ENCODE results near the gene RYR2. TPM values are rescaled to one million over a fixed set of nuclear protein-coding genes. Genes with fewer than 3 reads are reported as not detected.
"Not testable (repeated sequence)": the region's sequence is repeated elsewhere in the genome, so short reads cannot be mapped to it uniquely, and the experiment has no call there.

Gene RYR2
- total RNA-seq, 2 donors from 2014 or later, result 0.05 to 0.39 TPM

GRCh38 chr1:237811633-237812032, 769.6 kb downstream of the RYR2 start:
- H3K36me3 Mint-ChIP-seq (ENCODE audit: low read depth), result no peaks in the 10 kb centered on the region
- H3K9me3 ChIP-seq (ENCODE audit: control insufficient read depth, low read length, poor library complexity, severe bottlenecking), result no peaks in the 10 kb centered on the region
- DNase-seq, result no peak
- H3K4me1 Mint-ChIP-seq, result no peaks in the 10 kb centered on the region
- no peak overlapping the region for H3K27ac Mint-ChIP-seq
- no peak overlapping the region for H3K4me3 Mint-ChIP-seq
- no peak for ATAC-seq
- peaks cover 6% of the 10 kb centered on the region for H3K27me3 Mint-ChIP-seq

DNA sequence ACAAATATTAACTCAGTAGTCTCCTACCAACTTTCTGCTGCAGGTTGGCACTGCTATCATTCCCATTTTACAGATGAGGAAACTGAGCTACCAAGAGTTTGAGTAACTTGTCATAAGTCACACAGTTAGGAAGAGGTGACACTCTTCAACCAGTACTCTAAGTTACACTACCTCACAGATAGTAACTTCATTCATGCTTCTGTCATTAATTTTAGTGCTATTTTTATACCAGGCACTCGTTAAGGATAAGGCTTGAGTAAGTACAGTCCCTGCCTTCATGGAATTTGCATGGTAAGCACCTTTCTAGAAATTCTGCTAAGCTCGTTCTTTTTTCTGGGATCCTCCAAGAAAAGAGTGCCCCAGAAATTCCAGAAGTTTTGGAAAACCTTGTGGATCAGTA, 770.1 kb downstream of the RYR2 start:
- no peak for ATAC-seq
- Mint-ChIP-seq H3K36me3 (ENCODE audit: low read depth) (no peaks in the 10 kb centered on the region), H3K27ac (no peak overlapping the region), H3K4me3 (no peak overlapping the region), H3K4me1 (no peaks in the 10 kb centered on the region), H3K27me3 (peaks cover 6% of the 10 kb centered on the region)
- no peak for DNase-seq
- no peaks in the 10 kb centered on the region for H3K9me3 ChIP-seq (ENCODE audit: control insufficient read depth, low read length, poor library complexity, severe bottlenecking)

GRCh38 chr1:237814319-237814924, 772.4 kb downstream of the RYR2 start:
- no peaks in the 10 kb centered on the region for H3K36me3 Mint-ChIP-seq (ENCODE audit: low read depth)
- DNase-seq, result no peak
- H3K27ac Mint-ChIP-seq, result no peak overlapping the region
- peaks cover 6% of the 10 kb centered on the region for H3K27me3 Mint-ChIP-seq
- no peak for ATAC-seq
- no peak overlapping the region for H3K4me3 Mint-ChIP-seq
- H3K4me1 Mint-ChIP-seq, result no peaks in the 10 kb centered on the region
- no peaks in the 10 kb centered on the region for H3K9me3 ChIP-seq (ENCODE audit: control insufficient read depth, low read length, poor library complexity, severe bottlenecking)

- peaks cover 6% of the 10 kb centered on the region for H3K27me3 Mint-ChIP-seq
- H3K4me1 Mint-ChIP-seq, result no peaks in the 10 kb centered on the region
- ATAC-seq, result no peak
- H3K4me3 Mint-ChIP-seq, result no peak overlapping the region
- H3K9me3 ChIP-seq (ENCODE audit: control insufficient read depth, low read length, poor library complexity, severe bottlenecking), result no peaks in the 10 kb centered on the region
- no peaks in the 10 kb centered on the region for H3K36me3 Mint-ChIP-seq (ENCODE audit: low read depth)
- no peak overlapping the region for H3K27ac Mint-ChIP-seq
- no peak for DNase-seq
Observed at GRCh38 chr1:237817277-237817676, 775.3 kb downstream of the RYR2 start.

- H3K4me1 Mint-ChIP-seq; H3K36me3 Mint-ChIP-seq (ENCODE audit: low read depth); DNase-seq; H3K27me3 Mint-ChIP-seq; H3K27ac Mint-ChIP-seq; ATAC-seq; H3K4me3 Mint-ChIP-seq; H3K9me3 ChIP-seq (ENCODE audit: control insufficient read depth, low read length, poor library complexity, severe bottlenecking): not testable (repeated sequence)
Observed at GRCh38 chr1:237820634-237821033, 778.6 kb downstream of the RYR2 start.

DNA sequence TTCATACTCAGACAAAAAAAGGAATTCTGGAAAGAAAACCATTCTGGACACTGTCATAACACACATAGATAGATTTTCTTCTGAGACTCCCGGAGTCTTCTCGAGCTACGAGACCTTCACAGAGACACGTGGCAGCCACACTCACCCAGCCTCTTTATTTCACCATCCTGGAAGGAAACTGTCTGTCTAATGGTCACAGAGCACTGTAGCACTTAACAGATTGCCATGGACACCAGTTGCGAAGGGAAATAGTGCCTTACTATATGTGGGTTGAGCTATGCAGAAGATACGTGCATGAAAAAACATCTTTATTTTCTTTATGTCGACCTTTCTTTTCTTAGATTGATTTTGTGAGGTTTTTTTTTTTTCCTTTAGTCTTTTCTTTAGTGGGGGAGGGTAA, 790.9 kb downstream of the RYR2 start:
- DNase-seq, result no peak
- no peak overlapping the region for H3K27ac Mint-ChIP-seq
- no peak overlapping the region for H3K4me3 Mint-ChIP-seq
- no peaks in the 10 kb centered on the region for H3K4me1 Mint-ChIP-seq
- H3K27me3 Mint-ChIP-seq, result peaks cover 13% of the 10 kb centered on the region
- H3K36me3 Mint-ChIP-seq (ENCODE audit: low read depth), result no peaks in the 10 kb centered on the region
- ATAC-seq, result no peak
- no peaks in the 10 kb centered on the region for H3K9me3 ChIP-seq (ENCODE audit: control insufficient read depth, low read length, poor library complexity, severe bottlenecking)

DNA sequence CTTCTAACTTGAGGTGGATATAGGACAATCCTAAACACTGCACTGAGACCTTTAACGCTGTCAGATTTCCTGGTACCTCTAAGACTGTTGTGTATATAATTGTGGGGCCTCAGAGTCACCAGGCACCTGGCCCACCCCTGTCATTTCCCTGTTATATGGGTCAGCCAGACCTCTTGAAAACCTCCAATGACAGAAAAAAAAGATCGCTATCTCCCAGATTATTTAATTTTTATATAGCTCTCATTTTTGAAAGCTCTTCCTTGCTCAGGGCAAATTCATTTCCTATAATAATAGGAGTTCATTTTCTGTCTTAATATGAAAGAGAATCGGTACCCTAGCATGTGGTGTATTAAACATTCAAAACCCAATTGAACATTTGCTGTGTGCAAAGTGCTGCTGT, 792.1 kb downstream of the RYR2 start:
- Mint-ChIP-seq H3K4me1 (no peaks in the 10 kb centered on the region), H3K27me3 (peaks cover 13% of the 10 kb centered on the region), H3K4me3 (no peak overlapping the region), H3K27ac (no peak overlapping the region), H3K36me3 (ENCODE audit: low read depth) (no peaks in the 10 kb centered on the region)
- no peak for DNase-seq
- no peaks in the 10 kb centered on the region for H3K9me3 ChIP-seq (ENCODE audit: control insufficient read depth, low read length, poor library complexity, severe bottlenecking)
- no peak for ATAC-seq

GRCh38 chr1:237834461-237834860, 792.5 kb downstream of the RYR2 start:
- no peak for ATAC-seq
- no peak for DNase-seq
- H3K9me3 ChIP-seq (ENCODE audit: control insufficient read depth, low read length, poor library complexity, severe bottlenecking), result no peaks in the 10 kb centered on the region
- Mint-ChIP-seq H3K27ac (no peak overlapping the region), H3K4me1 (no peaks in the 10 kb centered on the region), H3K36me3 (ENCODE audit: low read depth) (no peaks in the 10 kb centered on the region), H3K4me3 (no peak overlapping the region), H3K27me3 (peaks cover 13% of the 10 kb centered on the region)

DNA sequence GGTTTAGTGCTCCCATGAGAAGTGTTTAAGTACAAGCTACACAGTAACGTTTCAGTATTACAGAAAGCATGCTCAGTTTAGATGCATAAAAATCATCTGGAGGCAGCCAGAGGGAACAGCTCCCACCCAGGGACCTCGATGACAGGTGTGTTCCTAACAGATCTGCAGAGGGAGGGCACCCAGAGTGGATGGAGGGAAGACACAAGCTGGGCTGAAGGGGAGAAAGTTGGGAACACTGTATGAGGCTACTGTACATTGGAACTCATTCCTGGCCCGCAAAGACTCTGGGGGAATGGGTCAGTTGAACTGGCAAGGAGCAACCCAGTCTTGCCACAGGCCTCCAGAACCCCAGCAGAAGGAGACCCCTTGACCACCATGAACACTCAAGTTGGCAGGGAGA, 796.3 kb downstream of the RYR2 start:
- Mint-ChIP-seq H3K27me3 (peaks cover 13% of the 10 kb centered on the region), H3K36me3 (ENCODE audit: low read depth) (no peaks in the 10 kb centered on the region), H3K4me1 (no peaks in the 10 kb centered on the region), H3K4me3 (no peak overlapping the region), H3K27ac (no peak overlapping the region)
- ATAC-seq, result no peak
- DNase-seq, result no peak
- no peaks in the 10 kb centered on the region for H3K9me3 ChIP-seq (ENCODE audit: control insufficient read depth, low read length, poor library complexity, severe bottlenecking)

- no peak for ATAC-seq
- no peak overlapping the region for H3K4me3 Mint-ChIP-seq
- no peaks in the 10 kb centered on the region for H3K9me3 ChIP-seq (ENCODE audit: control insufficient read depth, low read length, poor library complexity, severe bottlenecking)
- H3K27me3 Mint-ChIP-seq, result peaks cover 13% of the 10 kb centered on the region
- no peaks in the 10 kb centered on the region for H3K4me1 Mint-ChIP-seq
- no peak for DNase-seq
- no peaks in the 10 kb centered on the region for H3K36me3 Mint-ChIP-seq (ENCODE audit: low read depth)
- H3K27ac Mint-ChIP-seq, result no peak overlapping the region
Observed at GRCh38 chr1:237838904-237839534, 797.0 kb downstream of the RYR2 start.

- H3K4me3 Mint-ChIP-seq, result no peak overlapping the region
- H3K27me3 Mint-ChIP-seq, result no peaks in the 10 kb centered on the region
- ATAC-seq (no peak), DNase-seq (no peak)
- H3K4me1 Mint-ChIP-seq, result no peaks in the 10 kb centered on the region
- no peak overlapping the region for H3K27ac Mint-ChIP-seq
- H3K9me3 ChIP-seq (ENCODE audit: control insufficient read depth, low read length, poor library complexity, severe bottlenecking), result no peaks in the 10 kb centered on the region
- H3K36me3 Mint-ChIP-seq (ENCODE audit: low read depth), result no peaks in the 10 kb centered on the region
Observed at GRCh38 chr1:237841485-237841884, 799.5 kb downstream of the RYR2 start.

- H3K4me3 Mint-ChIP-seq; DNase-seq; H3K27ac Mint-ChIP-seq; H3K36me3 Mint-ChIP-seq (ENCODE audit: low read depth); H3K4me1 Mint-ChIP-seq; H3K9me3 ChIP-seq (ENCODE audit: control insufficient read depth, low read length, poor library complexity, severe bottlenecking); H3K27me3 Mint-ChIP-seq; ATAC-seq: not testable (repeated sequence)
Observed at GRCh38 chr1:237843516-237843915, 801.5 kb downstream of the RYR2 start.

- ATAC-seq (no peak), DNase-seq (no peak)
- no peaks in the 10 kb centered on the region for H3K4me1 Mint-ChIP-seq
- no peaks in the 10 kb centered on the region for H3K36me3 Mint-ChIP-seq (ENCODE audit: low read depth)
- H3K9me3 ChIP-seq (ENCODE audit: control insufficient read depth, low read length, poor library complexity, severe bottlenecking), result no peaks in the 10 kb centered on the region
- no peak overlapping the region for H3K27ac Mint-ChIP-seq
- no peak overlapping the region for H3K4me3 Mint-ChIP-seq
- no peaks in the 10 kb centered on the region for H3K27me3 Mint-ChIP-seq
Observed at GRCh38 chr1:237851210-237851845, 809.3 kb downstream of the RYR2 start.

DNA sequence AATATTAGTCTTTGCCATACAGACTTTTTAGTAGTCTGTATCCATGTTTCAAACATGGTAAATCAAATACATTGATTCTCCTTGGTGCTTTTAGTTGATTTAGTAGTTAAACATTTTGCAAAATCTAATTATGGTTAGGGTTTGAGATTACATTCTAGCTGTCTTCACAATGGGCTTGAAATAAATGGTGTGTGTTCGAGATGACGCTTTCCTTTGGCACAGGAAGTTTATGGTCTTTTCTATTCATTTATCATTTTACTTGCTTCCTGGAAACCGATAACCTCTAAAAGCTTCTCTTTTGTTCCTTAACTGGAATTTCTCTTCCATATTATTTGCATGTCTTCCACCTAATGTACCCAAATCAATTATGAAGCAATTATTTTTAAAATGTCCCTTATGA, 810.4 kb downstream of the RYR2 start:
- Mint-ChIP-seq H3K4me1 (no peaks in the 10 kb centered on the region), H3K27ac (no peak overlapping the region), H3K36me3 (ENCODE audit: low read depth) (no peaks in the 10 kb centered on the region), H3K4me3 (no peak overlapping the region), H3K27me3 (no peaks in the 10 kb centered on the region)
- no peaks in the 10 kb centered on the region for H3K9me3 ChIP-seq (ENCODE audit: control insufficient read depth, low read length, poor library complexity, severe bottlenecking)
- no peak for DNase-seq
- ATAC-seq, result no peak

All from T-helper 17 cell (primary cell).